Common myeloid progenitor, CD34-positive (primary cell): ENCODE data around the gene ASTN2.

Source experiments
- CTCF ChIA-PET: fragments of 350-600 bp; sonication (Branson Sonifier 250); formaldehyde crosslinking; loops from one replicate; lab custom pipeline; 2021; ENCODE audit warnings: antibody characterized with exemption; lab: Charles Lee
- POLR2A ChIA-PET: fragments of 350-600 bp; sonication (Branson Sonifier 250); formaldehyde crosslinking; loops from one replicate; lab custom pipeline; 2021; ENCODE audit warnings: antibody characterized with exemption; lab: Charles Lee
- DNase-seq, 3 donors: peaks; one replicate each; pipeline versions ENCODE4 v3.0.0 to v3.0.0-alpha.2; 2013
- H3K27ac ChIP-seq, 2 experiments: 1 replicate in 1 of 2; 2 replicates in 1 of 2; pipeline ENCODE4 v1.7.0; 2013; ENCODE audit warnings: inconsistent platforms in 2 of 2, low read length in 2 of 2, mild to moderate bottlenecking in 2 of 2, low read depth in 1 of 2, moderate library complexity in 1 of 2; ENCODE audit not compliant: severe bottlenecking in 2 of 2, insufficient read depth in 1 of 2, poor library complexity in 1 of 2
- H3K27me3 ChIP-seq, 5 experiments: replicated peaks in 2 of 5; 1 replicate in 3 of 5; 2 replicates in 2 of 5; pipeline versions ENCODE4 v1.6.1 to v1.7.0; 2013; ENCODE audit warnings: low read length in 4 of 5, mild to moderate bottlenecking in 2 of 5, moderate library complexity in 2 of 5, inconsistent platforms in 1 of 5; ENCODE audit not compliant: insufficient read depth in 5 of 5, control insufficient read depth in 4 of 5
- H3K36me3 ChIP-seq, 4 experiments: 1 replicate in 2 of 4; 2 replicates in 2 of 4; pipeline versions ENCODE4 v1.6.1 to v1.7.0; 2013; ENCODE audit warnings: low read length in 3 of 4, control low read depth in 1 of 4, mild to moderate bottlenecking in 1 of 4; ENCODE audit not compliant: control insufficient read depth in 4 of 4, insufficient read depth in 4 of 4
- H3K4me1 ChIP-seq, 4 experiments: 1 replicate in 3 of 4; 2 replicates in 1 of 4; pipeline versions ENCODE4 v1.6.1 to v1.7.1; 2013; ENCODE audit warnings: low read length in 3 of 4, mild to moderate bottlenecking in 3 of 4, control low read depth in 1 of 4, inconsistent platforms in 1 of 4, moderate library complexity in 1 of 4; ENCODE audit not compliant: control insufficient read depth in 4 of 4, insufficient read depth in 4 of 4; ENCODE audit errors: control extremely low read depth in 1 of 4
- H3K4me3 ChIP-seq, 7 experiments: 1 replicate in 4 of 7; 2 replicates in 3 of 7; pipeline versions ENCODE4 v1.5.1 to v1.7.0; 2013; ENCODE audit warnings: mild to moderate bottlenecking in 7 of 7, low read length in 6 of 7, moderate library complexity in 6 of 7, inconsistent platforms in 2 of 7, low read depth in 2 of 7, control low read depth in 1 of 7; ENCODE audit not compliant: insufficient read depth in 4 of 7, control insufficient read depth in 1 of 7; ENCODE audit errors: extremely low read depth in 1 of 7
- H3K9me3 ChIP-seq, 5 experiments: 1 replicate in 4 of 5; 2 replicates in 1 of 5; pipeline versions ENCODE4 v1.6.1 to v1.7.1; 2013; ENCODE audit warnings: low read length in 4 of 5, mild to moderate bottlenecking in 2 of 5, inconsistent platforms in 1 of 5, low read depth in 1 of 5, moderate library complexity in 1 of 5; ENCODE audit not compliant: control insufficient read depth in 4 of 5, insufficient read depth in 2 of 5; ENCODE audit errors: control extremely low read depth in 1 of 5
- WGBS: methylation state at CpG from one replicate; pipeline ENCODE4 v1.1.5; 2013; ENCODE audit not compliant: insufficient coverage; 5-methylcytosine and 5-hydroxymethylcytosine counted together

Gene ASTN2

GRCh38 chr9:116821633-116822229, 593.1 kb downstream of the ASTN2 start:
- no peak overlapping the region for H3K27ac ChIP-seq
- POLR2A ChIA-PET = interaction anchor here (0.6 kb wide), 1 partner anchor 796 kb away, joined by 3 read pairs; no protein-coding TSS in a partner anchor
- no peak for DNase-seq
- H3K27me3 ChIP-seq = no peaks in the 10 kb centered on the region
- no peak overlapping the region for H3K4me3 ChIP-seq
- H3K9me3 ChIP-seq = no peaks in the 10 kb centered on the region
- H3K36me3 ChIP-seq = no peaks in the 10 kb centered on the region
- CTCF ChIA-PET = no interaction called here
- no peaks in the 10 kb centered on the region for H3K4me1 ChIP-seq
- WGBS = 96% methylated on average over 3 of the region's 6 CpGs

DNA sequence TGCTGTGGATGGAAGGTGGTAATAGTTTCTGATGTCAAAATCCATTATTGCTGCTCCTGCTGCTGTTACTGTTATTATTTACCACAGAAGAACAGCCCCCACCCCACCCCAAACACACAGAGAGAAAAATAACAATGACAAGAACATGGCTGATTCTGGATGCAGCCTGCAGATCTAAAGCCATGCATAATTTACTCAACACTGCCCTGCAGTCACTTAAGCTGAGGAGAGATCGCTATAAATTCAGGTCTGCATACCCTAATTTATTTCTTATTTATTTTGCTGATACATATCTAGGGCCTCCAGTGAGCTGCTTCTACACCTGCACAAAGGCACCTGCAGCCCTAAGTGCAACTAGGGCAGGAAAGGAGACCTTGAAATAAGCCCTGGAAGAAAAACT, 595.7 kb downstream of the ASTN2 start:
- CTCF ChIA-PET = no interaction called here
- Histone ChIP-seq H3K4me1 (no peaks in the 10 kb centered on the region), H3K27ac (no peak overlapping the region), H3K9me3 (no peaks in the 10 kb centered on the region), H3K27me3 (no peaks in the 10 kb centered on the region), H3K36me3 (no peaks in the 10 kb centered on the region), H3K4me3 (no peak overlapping the region)
- no peak for DNase-seq
- POLR2A ChIA-PET = no interaction called here
- WGBS = no CpG with 5 or more reads among the region's 1 CpG

- H3K4me3 ChIP-seq = no peak overlapping the region
- H3K27me3 ChIP-seq = no peaks in the 10 kb centered on the region
- no peak overlapping the region for H3K27ac ChIP-seq
- no peaks in the 10 kb centered on the region for H3K4me1 ChIP-seq
- WGBS = no CpG with 5 or more reads among the region's 1 CpG
- CTCF ChIA-PET = no interaction called here
- no peaks in the 10 kb centered on the region for H3K36me3 ChIP-seq
- H3K9me3 ChIP-seq = no peaks in the 10 kb centered on the region
- POLR2A ChIA-PET = interaction anchor here (0.7 kb wide), 1 partner anchor 1654 kb away, joined by 4 read pairs; no protein-coding TSS in a partner anchor
- DNase-seq = no peak
Measured at GRCh38 chr9:116817762-116818161, 597.1 kb downstream of the ASTN2 start.

DNA sequence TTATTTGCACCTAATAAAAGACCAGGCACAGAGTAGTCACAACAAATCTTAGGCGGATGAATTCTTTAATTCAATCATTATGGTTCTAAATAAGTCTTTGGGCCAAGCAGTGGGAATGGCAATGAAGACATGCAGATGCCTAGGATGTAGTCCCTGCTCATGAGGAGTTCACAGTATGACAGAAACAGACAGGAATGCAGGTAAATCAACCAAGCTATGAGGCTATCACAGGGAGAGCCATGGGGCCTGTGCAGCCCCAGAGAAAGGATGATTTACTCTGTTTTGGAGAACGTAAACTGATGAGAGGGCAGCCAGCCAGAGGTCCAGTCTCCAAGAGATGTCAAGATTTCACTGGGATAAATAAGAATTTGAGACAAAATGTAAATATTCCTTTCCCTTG, 598.4 kb downstream of the ASTN2 start:
- Histone ChIP-seq H3K9me3 (no peaks in the 10 kb centered on the region), H3K4me1 (no peaks in the 10 kb centered on the region), H3K27me3 (peaks cover 0 to 3% (median 0%) of the 10 kb centered on the region in 5 experiments), H3K4me3 (no peak overlapping the region), H3K27ac (no peak overlapping the region), H3K36me3 (no peaks in the 10 kb centered on the region)
- ChIA-PET POLR2A (no interaction called here), CTCF (no interaction called here)
- no CpG with 5 or more reads among the region's 2 CpGs for WGBS
- DNase-seq = no peak

GRCh38 chr9:116815835-116816234, 599.0 kb downstream of the ASTN2 start:
- Histone ChIP-seq H3K36me3 (no peaks in the 10 kb centered on the region), H3K4me1 (no peaks in the 10 kb centered on the region), H3K27me3 (peaks cover 0 to 3% (median 0%) of the 10 kb centered on the region in 5 experiments), H3K27ac (no peak overlapping the region), H3K9me3 (no peaks in the 10 kb centered on the region), H3K4me3 (no peak overlapping the region)
- no peak for DNase-seq
- POLR2A ChIA-PET = no interaction called here
- no CpG with 5 or more reads among the region's 1 CpG for WGBS
- CTCF ChIA-PET = no interaction called here

GRCh38 chr9:116813031-116813300, 601.9 kb downstream of the ASTN2 start:
- H3K4me1 ChIP-seq = no peaks in the 10 kb centered on the region
- no peak overlapping the region for H3K4me3 ChIP-seq
- peaks cover 0 to 6% (median 0%) of the 10 kb centered on the region in 5 experiments for H3K27me3 ChIP-seq
- no CpG with 5 or more reads among the region's 1 CpG for WGBS
- CTCF ChIA-PET = no interaction called here
- H3K36me3 ChIP-seq = no peaks in the 10 kb centered on the region
- H3K27ac ChIP-seq = no peak overlapping the region
- no peaks in the 10 kb centered on the region for H3K9me3 ChIP-seq
- POLR2A ChIA-PET = no interaction called here
- DNase-seq = no peak

DNA sequence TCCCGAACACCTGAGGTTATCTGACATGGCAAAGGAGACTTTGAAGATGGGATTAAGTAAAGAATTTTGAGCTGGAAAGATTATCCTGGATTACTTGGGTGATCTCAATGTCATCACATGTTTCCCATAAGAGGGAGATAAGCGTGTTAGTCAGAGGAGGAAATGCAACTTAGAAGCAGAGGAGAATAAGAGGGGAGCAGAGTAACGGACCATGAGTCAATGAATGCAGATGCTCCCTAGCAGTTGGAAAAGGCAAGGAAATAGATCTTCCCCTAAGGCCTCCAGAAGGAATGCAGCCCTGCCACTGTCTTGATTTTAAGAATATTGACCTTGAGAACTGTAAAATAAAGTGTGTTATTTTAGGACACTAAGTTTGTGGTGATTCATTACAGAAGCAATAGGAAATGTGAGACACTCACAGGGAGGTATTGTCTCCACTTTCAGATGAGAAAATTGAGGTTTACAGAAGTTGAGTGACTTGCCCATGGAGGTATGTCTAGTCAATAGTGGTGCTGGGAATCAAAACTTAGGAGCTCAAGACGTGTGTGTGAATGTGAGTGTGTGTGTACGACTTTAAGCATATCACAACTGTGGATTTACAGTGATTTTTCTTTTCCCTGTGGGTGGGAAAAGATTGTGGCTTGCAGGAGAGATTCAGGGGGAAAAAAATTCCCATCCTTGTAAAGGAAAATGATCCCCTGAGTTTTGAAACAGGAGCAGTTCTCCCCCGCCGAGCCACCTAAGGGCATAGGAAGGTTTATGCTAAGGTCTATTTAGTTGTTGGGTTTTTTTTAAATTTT, 602.4 kb downstream of the ASTN2 start:
- H3K36me3 ChIP-seq = no peaks in the 10 kb centered on the region
- DNase-seq = no peak
- no peaks in the 10 kb centered on the region for H3K4me1 ChIP-seq
- 75% methylated on average over 4 of the region's 7 CpGs for WGBS
- CTCF ChIA-PET = no interaction called here
- H3K9me3 ChIP-seq = no peaks in the 10 kb centered on the region
- POLR2A ChIA-PET = no interaction called here
- no peak overlapping the region for H3K4me3 ChIP-seq
- peaks cover 0 to 6% (median 0%) of the 10 kb centered on the region in 5 experiments for H3K27me3 ChIP-seq
- no peak overlapping the region for H3K27ac ChIP-seq
